K562 (cell line): Measurements from ENCODE around the gene TMEM116. TPM values are rescaled to one million over a fixed set of nuclear protein-coding genes. Genes with fewer than 3 reads are reported as not detected.

ENCODE experiments used
- FOXP1 ChIP-seq: sonication (generic); formaldehyde crosslinking; IDR thresholded peaks from 2 replicates; pipeline ENCODE4 v1.8.0; 2022; ENCODE audit warnings: mild to moderate bottlenecking, missing genetic modification reagents
- LARP7 ChIP-seq: fragments of 450-650 bp; IDR thresholded peaks from 2 replicates; pipeline ENCODE4 v1.6.1; 2016
- POLR2AphosphoS2 ChIP-seq: IDR thresholded peaks from 2 replicates; pipeline ENCODE4 v1.6.1; 2012; ENCODE audit warnings: low read length, improper control_type of control experiment
- PTBP1 ChIP-seq: fragments of 200-400 bp; formaldehyde crosslinking; IDR thresholded peaks from 2 replicates; pipeline ENCODE4 v1.6.1; 2017; ENCODE audit warnings: low read depth, low read length
- PTRF ChIP-seq: fragments of 450-650 bp; IDR thresholded peaks from 2 replicates; pipeline ENCODE4 v1.6.1; 2016; ENCODE audit warnings: mild to moderate bottlenecking, missing genetic modification characterization, missing compliant biosample characterization
- TAF7 ChIP-seq: fragments of 450-650 bp; IDR thresholded peaks from 2 replicates; pipeline ENCODE4 v1.6.1; 2016; ENCODE audit warnings: missing genetic modification characterization, missing compliant biosample characterization
- TCF7 ChIP-seq: sonication (generic); IDR thresholded peaks from 2 replicates; pipeline ENCODE4 v1.6.1; 2016; ENCODE audit warnings: antibody characterized with exemption, borderline replicate concordance
- ZNF146 ChIP-seq: IDR thresholded peaks from one replicate; pipeline ENCODE4 v1.6.1; 2018; ENCODE audit warnings: missing compliant biosample characterization; ENCODE audit not compliant: unreplicated experiment
- polyA plus RNA-seq, 8 experiments: library from polyadenylated mRNA; depleted of rRNA in 4 of 8; stranded (reverse) in 5 of 8; unstranded in 3 of 8; fragments of >200 nt; fragmentation: Nextera tagmentation in 2 of 8; fragmentation: Illumina TruSeq in 1 of 8; extraction: Ambion mirVana in 2 of 8; extraction: Trizol in 1 of 8; gene quantifications; 2 replicates each; pipeline versions ENCODE4 v1.2.1 to v1.2.3, GENCODE V29; 2011 to 2014; ENCODE audit warnings: inconsistent platforms in 1 of 8, missing spikeins in 1 of 8
- total RNA-seq, 7 experiments: library from RNA; depleted of rRNA in 6 of 7; stranded (reverse); fragments of >200 nt in 6 of 7; fragmentation: Illumina TruSeq in 2 of 7; extraction: Trizol in 2 of 7; gene quantifications; 2 replicates each; pipeline versions ENCODE4 v1.2.1 to v1.2.3, GENCODE V29; 2011 to 2021; ENCODE audit warnings: low replicate concordance in 1 of 7
- TF ChIP-seq, protein P1 (sequence below): fragments of 150-350 bp; conservative IDR thresholded peaks from 2 replicates; pipeline ENCODE4 v1.6.1; 2014; ENCODE audit warnings: low read length
- TF ChIP-seq, protein P2 (sequence below): fragments of 450-650 bp; formaldehyde crosslinking; IDR thresholded peaks from 2 replicates; pipeline ENCODE4 v1.4.0; 2020; ENCODE audit warnings: mild to moderate bottlenecking, moderate library complexity
- TF ChIP-seq, protein P3 (sequence below): fragments of 450-650 bp; conservative IDR thresholded peaks from 2 replicates; pipeline ENCODE4 v1.6.1; 2016; ENCODE audit warnings: missing genetic modification characterization, low read depth, mild to moderate bottlenecking, control low read depth, missing compliant biosample characterization
- TF ChIP-seq, protein P4 (sequence below): fragments of 450-650 bp; IDR thresholded peaks from 2 replicates; pipeline ENCODE4 v1.6.1; 2018; ENCODE audit not compliant: partially characterized antibody

The TMEM116 gene
- total and polyA plus RNA-seq, 9 of the 15 experiments (the other 6 are each of a cell fraction or from before 2014, with no cell fraction given): 5.2 to 78.6 (median 13.9) TPM

DNA sequence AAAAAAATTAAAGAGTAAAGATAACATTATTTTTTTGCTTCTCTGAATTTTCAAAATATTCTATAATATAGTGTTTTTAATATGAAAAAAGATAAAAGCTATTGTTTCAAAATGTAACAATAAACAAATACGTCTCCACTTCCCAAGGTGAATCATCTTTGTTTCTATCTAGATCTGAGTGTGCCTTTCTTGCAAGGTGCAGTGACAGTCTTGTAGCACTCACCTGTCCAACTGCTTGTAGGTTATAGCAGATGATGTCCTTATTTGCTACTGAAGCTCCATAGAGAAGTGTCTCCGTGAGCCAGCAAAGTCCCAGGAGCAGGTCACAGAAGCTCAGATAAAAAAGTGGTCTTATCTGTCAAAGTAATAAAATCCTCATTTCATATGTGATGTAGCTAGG lies 21.4 kb downstream of the TMEM116 start (continued):
- TF ChIP-seq, protein P1, sequence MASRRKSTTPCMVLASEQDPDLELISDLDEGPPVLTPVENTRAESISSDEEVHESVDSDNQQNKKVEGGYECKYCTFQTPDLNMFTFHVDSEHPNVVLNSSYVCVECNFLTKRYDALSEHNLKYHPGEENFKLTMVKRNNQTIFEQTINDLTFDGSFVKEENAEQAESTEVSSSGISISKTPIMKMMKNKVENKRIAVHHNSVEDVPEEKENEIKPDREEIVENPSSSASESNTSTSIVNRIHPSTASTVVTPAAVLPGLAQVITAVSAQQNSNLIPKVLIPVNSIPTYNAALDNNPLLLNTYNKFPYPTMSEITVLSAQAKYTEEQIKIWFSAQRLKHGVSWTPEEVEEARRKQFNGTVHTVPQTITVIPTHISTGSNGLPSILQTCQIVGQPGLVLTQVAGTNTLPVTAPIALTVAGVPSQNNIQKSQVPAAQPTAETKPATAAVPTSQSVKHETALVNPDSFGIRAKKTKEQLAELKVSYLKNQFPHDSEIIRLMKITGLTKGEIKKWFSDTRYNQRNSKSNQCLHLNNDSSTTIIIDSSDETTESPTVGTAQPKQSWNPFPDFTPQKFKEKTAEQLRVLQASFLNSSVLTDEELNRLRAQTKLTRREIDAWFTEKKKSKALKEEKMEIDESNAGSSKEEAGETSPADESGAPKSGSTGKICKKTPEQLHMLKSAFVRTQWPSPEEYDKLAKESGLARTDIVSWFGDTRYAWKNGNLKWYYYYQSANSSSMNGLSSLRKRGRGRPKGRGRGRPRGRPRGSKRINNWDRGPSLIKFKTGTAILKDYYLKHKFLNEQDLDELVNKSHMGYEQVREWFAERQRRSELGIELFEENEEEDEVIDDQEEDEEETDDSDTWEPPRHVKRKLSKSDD: no peak
- TF ChIP-seq TCF7: no peak
- TF ChIP-seq, protein P2, sequence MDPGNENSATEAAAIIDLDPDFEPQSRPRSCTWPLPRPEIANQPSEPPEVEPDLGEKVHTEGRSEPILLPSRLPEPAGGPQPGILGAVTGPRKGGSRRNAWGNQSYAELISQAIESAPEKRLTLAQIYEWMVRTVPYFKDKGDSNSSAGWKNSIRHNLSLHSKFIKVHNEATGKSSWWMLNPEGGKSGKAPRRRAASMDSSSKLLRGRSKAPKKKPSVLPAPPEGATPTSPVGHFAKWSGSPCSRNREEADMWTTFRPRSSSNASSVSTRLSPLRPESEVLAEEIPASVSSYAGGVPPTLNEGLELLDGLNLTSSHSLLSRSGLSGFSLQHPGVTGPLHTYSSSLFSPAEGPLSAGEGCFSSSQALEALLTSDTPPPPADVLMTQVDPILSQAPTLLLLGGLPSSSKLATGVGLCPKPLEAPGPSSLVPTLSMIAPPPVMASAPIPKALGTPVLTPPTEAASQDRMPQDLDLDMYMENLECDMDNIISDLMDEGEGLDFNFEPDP (CRISPR knock-in tag): no peak
- no peak for TF ChIP-seq FOXP1
- no peak for TF ChIP-seq PTRF (tag)
- TF ChIP-seq ZNF146 (CRISPR knock-in tag): no peak
- TF ChIP-seq, protein P3, sequence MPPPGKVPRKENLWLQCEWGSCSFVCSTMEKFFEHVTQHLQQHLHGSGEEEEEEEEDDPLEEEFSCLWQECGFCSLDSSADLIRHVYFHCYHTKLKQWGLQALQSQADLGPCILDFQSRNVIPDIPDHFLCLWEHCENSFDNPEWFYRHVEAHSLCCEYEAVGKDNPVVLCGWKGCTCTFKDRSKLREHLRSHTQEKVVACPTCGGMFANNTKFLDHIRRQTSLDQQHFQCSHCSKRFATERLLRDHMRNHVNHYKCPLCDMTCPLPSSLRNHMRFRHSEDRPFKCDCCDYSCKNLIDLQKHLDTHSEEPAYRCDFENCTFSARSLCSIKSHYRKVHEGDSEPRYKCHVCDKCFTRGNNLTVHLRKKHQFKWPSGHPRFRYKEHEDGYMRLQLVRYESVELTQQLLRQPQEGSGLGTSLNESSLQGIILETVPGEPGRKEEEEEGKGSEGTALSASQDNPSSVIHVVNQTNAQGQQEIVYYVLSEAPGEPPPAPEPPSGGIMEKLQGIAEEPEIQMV (tag): no peak
- no peak for TF ChIP-seq LARP7
- no peak for TF ChIP-seq PTBP1
- no peak for TF ChIP-seq TAF7 (tag)
- TF ChIP-seq POLR2AphosphoS2: no peak
- TF ChIP-seq, protein P4, sequence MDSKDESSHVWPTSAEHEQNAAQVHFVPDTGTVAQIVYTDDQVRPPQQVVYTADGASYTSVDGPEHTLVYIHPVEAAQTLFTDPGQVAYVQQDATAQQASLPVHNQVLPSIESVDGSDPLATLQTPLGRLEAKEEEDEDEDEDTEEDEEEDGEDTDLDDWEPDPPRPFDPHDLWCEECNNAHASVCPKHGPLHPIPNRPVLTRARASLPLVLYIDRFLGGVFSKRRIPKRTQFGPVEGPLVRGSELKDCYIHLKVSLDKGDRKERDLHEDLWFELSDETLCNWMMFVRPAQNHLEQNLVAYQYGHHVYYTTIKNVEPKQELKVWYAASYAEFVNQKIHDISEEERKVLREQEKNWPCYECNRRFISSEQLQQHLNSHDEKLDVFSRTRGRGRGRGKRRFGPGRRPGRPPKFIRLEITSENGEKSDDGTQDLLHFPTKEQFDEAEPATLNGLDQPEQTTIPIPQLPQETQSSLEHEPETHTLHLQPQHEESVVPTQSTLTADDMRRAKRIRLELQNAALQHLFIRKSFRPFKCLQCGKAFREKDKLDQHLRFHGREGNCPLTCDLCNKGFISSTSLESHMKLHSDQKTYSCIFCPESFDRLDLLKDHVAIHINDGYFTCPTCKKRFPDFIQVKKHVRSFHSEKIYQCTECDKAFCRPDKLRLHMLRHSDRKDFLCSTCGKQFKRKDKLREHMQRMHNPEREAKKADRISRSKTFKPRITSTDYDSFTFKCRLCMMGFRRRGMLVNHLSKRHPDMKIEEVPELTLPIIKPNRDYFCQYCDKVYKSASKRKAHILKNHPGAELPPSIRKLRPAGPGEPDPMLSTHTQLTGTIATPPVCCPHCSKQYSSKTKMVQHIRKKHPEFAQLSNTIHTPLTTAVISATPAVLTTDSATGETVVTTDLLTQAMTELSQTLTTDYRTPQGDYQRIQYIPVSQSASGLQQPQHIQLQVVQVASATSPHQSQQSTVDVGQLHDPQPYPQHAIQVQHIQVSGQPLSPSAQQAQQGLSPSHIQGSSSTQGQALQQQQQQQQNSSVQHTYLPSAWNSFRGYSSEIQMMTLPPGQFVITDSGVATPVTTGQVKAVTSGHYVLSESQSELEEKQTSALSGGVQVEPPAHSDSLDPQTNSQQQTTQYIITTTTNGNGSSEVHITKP: no peak
